Measurements from ENCODE around the gene TBATA.

Gene TBATA

DNA sequence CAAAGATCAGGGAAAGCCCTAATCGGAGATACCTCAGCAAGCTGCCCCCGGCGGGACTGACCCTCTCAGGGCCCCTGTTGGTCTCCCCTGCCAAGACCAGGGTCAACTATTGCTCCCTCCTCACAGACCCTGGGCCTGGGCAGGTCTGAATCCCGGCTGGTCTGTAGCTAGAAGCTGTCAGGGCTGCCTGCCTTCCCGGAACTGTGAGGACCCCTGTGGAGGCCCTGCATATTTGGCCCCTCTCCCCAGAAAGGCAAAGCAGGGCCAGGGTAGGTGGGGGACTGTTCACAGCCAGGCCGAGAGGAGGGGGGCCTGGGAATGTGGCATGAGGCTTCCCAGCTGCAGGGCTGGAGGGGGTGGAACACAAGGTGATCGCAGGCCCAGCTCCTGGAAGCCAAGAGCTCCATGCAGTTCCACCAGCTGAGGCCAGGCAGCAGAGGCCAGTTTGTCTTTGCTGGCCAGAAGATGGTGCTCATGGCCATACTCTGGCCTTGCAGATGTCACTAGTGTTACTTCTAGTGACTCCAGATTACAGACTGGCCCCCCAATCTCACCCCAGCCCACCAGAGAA lies 24.1 kb downstream of the TBATA start:
- DNase-seq, result no peak

DNA sequence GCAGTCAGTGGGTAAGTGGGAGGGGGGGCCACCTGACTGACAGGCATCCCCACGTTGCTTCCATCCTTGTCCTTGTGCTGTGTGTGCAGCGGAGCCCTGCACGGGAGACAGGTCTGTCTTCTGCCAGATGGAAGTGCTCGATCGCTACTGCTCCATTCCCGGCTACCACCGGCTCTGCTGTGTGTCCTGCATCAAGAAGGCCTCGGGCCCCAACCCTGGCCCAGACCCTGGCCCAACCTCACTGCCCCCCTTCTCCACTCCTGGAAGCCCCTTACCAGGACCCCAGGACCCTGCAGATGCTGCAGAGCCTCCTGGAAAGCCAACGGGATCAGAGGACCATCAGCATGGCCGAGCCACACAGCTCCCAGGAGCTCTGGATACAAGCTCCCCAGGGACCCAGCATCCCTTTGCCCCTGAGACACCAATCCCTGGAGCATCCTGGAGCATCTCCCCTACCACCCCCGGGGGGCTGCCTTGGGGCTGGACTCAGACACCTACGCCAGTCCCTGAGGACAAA lies 24.8 kb downstream of the TBATA start:
- DNase-seq, result no peak

DNA sequence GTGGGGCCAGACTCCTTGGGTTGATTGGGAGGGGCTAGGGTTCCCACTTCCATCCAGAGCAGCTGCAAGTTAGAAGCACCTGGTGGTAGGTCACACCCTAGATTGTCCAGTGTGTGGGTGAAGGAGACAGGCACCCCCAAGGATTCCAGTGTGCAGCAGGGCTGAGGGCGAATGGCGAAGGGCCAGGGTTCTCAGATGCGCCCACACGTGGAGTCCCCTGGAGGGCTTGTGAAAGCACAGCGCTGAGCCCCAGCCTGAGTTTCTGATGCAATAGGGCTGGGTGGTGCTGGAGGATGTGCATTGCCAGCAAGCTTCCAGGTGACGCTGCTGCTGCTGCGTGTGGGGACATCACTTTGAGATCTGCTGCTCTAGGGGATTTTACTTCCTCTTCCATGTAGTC lies 25.4 kb downstream of the TBATA start:
- DNase-seq, result no peak

DNA sequence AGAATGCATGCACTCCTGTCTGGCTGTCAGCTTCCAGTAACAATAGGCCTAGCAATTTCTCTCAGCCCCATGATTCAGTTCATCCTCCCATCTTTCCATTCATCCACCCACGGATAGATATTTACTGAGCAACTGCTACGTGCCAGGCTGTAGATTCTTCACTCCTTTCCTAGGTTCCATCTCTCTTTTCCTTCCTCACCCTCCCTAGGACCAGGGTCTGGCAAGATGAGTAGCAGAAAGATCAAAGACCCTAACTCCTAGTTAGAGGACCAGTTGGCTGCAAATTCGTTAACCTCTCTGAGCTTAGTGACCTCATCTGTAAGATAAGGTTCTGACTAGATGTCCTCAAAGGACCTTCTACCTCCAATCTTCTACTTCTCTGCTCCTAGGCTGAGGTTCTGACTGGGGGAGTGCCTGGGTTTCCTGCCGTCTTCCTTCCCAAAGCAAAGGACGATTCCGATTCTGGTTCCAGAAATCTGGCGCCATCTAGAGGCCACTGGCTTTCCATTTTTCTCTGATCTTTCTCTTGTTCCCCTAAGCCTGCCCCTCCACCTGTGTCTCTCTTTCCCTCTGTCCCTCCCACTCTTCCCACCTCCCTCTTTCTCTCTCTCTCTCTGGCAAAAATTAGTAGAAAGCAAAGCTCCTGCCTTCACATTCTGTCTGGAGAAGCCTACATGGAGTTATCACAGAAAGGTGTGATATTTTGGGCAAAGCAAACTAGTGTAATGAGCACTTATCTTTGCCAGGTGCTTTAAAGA lies 26.2 kb downstream of the TBATA start:
- peak in 4 of 5 experiments; percentile 27 to 41 (median 38) for DNase-seq

DNA sequence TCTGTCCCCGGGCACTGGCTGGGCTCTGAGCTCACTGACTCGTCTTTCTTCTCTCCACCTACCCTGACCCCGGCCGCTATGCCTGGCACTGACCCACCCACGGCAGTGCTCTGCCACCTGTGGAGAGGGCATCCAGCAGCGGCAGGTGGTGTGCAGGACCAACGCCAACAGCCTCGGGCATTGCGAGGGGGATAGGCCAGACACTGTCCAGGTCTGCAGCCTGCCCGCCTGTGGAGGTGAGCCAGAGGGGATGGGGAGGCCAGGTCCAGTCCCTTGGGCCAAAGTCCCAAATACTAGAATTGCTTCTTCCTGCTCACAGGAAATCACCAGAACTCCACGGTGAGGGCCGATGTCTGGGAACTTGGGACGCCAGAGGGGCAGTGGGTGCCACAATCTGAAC lies 27.3 kb downstream of the TBATA start:
- DNase-seq, result no peak

DNA sequence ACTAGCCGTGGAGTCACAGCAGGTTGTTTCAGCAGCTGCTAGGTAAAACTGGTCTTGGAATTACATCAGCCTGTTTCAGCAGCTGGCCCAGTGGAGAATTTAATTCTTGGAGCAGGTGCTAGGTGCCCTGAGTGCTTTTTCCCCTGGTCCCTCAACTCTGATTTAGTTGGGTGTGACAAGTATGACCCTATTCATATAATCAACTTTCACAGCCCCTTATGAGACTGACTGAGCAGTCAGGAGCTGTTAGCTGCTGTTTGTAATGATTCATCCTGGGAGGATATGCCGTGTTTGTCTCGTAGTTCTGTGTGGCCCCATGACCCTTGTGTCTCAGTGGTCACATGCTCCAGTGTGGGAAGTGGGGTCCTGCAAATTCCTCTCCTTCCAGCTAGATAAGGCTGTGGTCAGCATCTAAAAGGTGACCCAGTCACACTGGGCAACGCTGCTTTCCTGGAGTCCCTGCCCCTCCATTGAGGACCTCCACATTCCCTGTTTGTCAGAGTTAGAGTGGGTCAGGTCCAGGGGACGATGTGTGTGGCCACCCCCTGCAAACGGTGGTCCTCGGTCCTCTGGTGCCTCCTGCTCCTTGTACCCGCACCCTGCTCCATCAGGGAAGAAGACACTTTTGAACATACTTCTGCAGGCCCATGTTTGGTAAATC lies 28.3 kb downstream of the TBATA start:
- DNase-seq, result no peak

DNA sequence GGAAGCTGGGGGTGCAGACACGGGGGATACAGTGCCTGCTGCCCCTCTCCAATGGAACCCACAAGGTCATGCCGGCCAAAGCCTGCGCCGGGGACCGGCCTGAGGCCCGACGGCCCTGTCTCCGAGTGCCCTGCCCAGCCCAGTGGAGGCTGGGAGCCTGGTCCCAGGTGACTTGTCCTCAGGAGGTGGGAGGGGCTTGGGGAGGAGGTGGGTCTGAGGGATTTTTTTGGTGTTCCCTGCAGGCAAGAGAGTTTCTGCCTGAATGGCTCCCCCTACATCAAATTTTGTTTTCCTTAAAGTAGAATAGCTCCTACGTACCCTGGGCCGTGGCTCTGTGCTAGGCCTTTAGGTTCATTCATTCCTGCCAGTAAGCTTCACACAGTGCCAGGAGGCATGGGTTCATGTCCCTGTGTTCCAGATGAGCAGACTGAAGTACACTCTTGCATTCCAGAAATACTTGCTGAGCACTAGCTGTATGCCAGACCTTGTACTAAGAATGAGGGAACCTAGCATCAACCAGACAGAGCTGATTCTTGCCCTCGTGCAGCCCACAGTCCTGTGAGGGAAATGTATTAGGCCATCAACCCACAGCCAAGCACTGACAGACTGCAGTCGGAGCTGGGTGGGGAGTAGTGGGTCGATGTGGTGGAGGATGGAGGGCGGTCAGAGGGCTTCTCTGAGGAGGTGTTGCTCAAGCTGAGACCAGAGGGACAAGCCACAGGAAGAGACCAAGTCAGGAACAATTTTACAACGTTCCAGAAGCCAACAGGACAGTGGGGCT lies 31.1 kb downstream of the TBATA start:
- no peak for DNase-seq

DNA sequence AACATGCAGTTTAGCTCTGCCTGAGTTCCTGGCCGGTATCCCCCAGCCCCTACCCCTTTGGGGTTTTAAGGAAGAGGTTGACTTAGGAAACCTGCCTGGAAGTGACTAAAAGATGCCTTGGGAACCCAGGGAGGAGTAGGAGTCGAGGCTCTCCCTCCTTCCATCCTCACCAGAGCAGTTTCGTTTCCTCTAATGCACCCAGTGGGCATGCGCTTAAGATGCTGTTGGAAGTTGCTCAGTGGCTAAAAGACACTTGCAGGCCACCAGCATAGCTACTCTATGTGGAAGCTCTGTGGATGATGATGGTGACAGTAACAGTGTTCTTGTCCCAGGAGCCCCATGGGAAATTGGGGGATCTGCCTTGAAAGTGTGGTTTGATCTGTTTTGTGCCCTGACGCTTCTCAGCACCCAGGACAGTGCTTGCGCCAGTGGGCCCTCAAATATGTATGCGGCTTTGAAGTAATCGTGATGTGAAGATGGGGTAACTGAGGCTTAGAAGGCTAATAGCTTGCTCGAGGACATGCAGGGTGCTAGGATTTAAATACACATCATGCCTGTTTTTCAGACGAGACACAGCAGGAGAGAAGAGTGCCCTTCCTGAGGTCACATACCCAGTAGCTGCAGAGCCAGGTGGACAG lies 32.0 kb downstream of the TBATA start:
- DNase-seq, result no peak

DNA sequence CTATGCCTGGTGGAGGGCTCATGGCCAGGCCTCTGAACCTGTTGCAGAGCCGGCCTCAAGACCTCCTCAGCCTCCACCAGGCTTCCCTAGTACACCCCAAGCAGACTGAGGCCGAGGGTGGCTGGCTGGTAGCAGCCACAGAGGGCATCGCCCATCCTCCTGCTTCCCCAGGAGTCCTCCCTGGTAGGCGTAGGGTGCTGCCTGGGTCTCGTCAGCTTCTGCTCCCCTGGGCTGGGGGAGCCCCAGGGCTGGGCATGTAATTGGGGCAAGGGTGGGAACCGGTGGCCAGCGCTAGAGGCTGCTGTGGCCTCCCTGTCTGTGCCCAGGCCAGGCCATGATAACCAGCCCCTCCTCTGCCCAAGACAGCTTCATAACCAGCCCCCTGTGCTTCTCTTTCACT lies 32.6 kb downstream of the TBATA start:
- DNase-seq, result no peak

DNA sequence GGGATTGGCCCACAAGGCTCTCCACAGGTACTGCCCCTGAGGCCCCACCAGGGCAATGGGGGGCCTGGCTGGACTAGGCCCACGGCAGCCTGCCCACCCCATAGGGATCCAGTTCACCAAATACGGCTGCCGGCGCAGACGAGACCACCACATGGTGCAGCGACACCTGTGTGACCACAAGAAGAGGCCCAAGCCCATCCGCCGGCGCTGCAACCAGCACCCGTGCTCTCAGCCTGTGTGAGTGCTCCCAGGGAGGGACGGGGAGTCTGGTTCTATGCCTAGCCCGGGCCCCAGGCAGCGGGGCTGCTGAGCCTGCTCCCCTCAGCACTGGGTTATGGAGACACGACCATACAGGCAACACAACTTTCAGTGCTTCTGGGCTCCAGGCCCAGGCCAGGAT lies 33.2 kb downstream of the TBATA start:
- no peak for DNase-seq

DNA sequence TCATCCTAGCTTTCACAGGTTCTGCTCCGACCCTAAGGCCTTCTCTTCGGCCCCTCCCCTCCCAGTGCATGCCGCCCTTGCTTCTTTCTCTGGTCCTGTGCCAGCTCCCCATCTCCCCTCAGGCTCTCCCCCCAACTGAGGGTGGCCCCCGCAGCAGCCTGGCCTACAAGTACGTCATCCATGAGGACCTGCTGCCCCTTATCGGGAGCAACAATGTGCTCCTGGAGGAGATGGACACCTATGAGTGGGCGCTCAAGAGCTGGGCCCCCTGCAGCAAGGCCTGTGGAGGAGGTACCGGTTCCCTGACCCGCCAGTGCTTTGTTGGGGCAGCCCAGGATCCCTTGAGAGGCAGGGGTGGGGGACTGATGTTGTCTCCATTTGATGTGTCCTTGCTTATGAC lies 33.8 kb downstream of the TBATA start:
- no peak for DNase-seq

DNA sequence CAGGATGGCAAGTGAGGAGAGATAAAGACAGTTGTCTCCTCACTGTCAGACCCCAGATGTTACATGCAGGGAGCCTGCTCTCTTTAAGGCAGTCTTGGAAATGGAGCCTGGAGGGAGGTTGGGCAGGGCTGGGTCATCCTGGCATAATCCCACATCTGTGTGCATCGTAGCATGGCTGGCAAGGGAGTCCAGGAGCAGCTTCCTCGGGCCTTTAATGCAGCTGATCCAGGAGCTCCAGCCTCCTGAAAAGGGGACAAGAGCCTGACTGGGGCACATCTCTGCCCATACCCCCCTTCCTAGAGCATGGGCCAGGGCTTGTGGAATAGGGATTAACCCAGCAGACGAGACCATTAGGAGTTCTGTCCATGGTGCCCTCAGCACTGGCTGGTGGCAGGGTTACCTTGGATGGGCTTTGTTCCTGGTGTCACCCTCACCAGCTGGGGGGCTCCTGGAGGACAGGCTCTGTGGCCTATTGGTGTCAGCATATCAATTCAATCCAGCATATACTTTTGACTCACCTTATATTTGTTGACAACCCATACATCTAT lies 34.9 kb downstream of the TBATA start:
- DNase-seq, result no peak

DNA sequence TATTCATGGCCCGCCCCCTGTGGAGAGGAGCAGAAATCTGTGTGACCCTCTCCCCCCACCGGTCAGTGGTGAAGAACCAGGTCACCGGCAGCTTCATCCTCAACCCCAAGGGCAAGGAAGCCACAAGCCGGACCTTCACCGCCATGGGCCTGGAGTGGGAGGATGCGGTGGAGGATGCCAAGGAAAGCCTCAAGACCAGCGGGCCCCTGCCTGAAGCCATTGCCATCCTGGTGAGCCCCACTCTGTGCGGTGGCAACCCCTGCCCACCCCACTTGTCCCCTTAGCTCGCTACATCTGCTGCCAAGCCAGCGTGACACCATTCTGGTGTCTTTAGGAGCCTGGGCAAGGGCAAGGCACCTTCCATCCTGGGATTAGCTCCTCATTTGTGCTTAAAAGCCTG lies 35.4 kb downstream of the TBATA start:
- DNase-seq, result no peak

DNA sequence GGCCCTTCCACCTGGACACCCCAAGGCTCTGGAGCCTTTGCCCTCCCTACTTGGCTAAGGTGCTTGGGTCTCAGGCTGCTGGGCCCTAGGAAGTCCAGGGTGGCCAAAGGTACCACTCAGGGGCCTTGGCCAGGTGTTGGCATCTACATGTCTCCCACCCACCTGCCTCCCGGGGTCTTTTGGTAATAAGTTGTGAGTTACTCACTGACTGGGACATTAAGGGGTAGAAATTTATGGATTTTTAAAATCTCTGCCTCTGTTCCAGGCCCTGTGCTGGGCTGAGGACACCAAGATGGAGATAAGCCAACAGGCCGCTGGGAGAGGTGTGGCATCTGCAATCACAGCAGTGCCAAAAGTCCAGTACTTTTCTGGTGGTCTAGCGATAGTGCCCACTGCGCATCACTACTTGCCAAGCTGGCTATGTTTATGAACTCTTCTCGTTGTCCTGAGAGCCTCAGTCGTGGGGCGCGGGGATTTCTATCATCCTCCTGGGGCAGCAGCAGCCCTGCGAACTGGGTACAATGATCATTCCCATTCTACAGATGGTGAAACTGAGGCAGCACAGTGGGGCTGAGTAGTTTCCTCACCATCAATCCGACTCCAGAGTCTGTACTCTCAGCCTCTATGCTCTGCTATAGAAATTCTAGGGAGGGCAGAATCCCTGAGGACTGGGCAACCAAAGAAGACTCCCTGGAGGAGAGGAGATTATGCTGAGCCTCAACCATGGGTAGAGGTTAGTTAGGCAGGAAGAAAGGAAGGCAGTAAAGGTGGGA lies 36.2 kb downstream of the TBATA start:
- no peak for DNase-seq

DNA sequence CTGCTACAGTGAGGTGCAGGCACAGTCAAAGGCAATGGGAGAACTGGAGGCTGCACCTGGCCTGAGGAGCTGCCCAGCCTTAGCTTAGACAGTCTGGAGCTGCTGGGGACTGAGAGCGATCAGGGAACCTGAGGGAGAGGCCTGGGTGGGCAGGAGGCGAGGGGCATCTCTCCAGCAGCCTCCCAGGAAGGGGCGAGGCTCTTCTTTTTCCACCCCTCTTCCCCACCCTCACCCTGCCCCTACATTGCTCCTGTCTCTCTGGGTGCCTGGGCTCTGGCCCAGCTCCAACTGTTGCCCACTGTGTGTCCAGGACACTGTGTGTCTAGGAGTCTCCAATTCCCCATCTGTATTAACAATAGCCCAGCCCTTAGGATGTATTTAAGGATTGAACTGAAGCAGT lies 36.9 kb downstream of the TBATA start:
- no peak for DNase-seq

DNA sequence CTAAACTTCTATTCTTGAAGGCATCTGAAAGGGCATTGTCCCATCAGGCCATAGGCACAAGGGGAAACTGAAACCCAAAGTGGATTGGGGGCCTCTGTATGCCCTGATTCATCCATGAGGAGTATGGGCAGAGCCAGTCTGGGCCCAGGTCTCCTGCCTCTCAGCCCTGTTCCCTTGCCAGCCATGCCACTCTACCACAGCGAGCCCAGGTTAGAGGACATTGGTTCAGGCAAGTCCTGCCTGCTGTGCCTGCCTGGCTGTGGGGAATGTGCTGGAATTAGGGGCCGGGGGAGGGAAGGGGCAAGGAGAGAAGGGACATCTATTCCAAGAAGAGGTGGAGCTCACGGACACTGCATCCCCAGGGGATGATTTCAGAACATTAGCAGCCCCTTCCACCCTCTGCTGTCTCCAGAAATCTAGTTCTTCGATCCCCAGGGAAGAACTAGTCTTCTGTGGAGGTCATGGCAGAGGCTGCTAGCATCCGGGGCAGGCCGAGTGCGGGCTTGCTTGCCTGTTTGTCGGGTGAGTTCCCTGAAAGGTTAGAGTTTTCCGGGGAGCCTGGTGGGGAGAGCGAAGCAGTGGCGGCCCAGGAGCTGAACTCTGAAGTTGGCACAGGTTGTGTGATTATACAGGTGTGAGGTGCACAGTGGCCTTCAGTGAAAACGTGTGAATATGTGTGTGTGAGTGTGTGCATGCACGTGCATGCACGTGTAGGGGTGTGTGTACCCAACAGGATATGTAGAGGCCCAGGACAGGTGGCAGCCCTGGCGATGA lies 37.8 kb downstream of the TBATA start:
- DNase-seq, result no peak

DNA sequence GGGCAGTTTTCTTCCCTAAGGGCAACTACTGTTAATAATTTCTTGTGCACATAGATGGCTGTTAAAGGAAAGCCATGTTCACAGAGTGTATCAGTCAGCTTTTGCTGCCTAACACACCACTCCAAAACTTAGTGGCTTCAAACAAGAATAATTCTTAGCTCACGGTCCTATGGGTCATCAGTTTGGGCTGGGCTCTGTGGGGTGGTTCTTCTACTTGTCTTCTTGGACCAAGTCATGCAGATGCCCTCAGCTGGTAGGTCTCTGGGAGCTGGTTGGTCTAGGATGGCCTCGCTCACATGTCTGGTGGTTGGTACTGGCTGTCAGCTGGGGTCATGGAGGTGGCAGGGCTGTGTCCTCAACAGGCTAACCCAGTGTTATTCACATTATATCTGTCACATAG lies 39.6 kb downstream of the TBATA start:
- no peak for DNase-seq

DNA sequence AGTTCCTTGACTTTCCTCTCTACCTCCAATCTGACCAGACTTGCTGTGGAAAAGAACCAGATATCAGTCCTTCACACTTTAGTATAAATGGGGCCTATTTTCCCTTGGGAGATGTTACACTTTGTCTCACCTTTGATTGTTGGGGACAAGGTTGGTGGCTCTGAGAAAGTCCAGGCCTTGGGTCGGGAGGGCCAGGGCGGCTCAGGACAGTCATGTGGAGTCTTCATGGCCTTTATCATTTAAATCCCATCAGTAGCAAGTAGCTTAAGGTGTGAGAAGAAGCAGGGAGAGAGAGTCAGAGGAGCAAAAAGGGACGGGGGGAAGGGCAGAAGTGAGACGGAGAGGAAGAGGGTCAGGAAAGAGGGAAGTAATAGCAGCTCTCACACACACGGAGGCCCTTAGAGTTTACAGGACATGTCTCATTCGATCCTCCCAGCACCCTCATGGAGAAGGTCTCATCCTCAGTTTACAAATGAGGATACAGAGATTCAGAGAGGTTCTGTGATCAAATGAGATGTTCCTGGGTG lies 40.5 kb downstream of the TBATA start:
- no peak for DNase-seq

DNA sequence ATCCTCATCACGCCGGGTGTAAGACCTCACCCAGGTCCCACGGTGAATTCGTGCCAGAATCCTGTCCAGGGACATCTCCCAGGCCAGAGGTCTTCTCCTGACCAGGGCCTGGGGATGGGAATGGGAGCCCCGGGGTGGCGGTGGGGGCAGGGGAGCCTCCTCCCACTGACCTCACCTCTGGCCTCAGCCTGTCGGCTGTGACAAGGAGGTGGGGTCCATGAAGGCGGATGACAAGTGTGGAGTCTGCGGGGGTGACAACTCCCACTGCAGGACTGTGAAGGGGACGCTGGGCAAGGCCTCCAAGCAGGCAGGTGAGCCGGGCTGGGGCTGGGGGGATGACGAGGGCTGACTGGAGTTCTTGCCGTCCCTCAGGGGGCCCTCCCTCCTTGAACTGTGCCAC lies 41.3 kb downstream of the TBATA start:
- no peak for DNase-seq

DNA sequence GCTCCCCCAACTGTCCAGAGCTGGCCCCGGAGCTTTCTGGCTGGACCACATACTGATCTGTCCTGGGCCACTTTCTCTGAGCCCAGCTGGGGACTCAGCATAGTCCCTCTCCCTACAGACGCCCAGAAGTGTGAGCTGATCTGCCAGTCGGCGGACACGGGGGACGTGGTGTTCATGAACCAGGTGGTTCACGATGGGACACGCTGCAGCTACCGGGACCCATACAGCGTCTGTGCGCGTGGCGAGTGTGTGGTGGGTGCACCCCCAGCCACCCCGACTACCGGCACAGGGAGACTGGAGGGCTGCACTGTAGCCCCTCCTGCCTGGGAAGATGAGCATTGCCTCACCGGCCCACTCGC lies 41.8 kb downstream of the TBATA start:
- no peak for DNase-seq

Data from T-helper 2 cell (primary cell).